ENCODE data around the gene STRN3. TPM values are rescaled to one million over a fixed set of nuclear protein-coding genes. Genes with fewer than 3 reads are reported as not detected.

Gene STRN3
- total and polyA plus RNA-seq, 9 donors: 11.5 to 43.0 (median 32.4) TPM

DNA sequence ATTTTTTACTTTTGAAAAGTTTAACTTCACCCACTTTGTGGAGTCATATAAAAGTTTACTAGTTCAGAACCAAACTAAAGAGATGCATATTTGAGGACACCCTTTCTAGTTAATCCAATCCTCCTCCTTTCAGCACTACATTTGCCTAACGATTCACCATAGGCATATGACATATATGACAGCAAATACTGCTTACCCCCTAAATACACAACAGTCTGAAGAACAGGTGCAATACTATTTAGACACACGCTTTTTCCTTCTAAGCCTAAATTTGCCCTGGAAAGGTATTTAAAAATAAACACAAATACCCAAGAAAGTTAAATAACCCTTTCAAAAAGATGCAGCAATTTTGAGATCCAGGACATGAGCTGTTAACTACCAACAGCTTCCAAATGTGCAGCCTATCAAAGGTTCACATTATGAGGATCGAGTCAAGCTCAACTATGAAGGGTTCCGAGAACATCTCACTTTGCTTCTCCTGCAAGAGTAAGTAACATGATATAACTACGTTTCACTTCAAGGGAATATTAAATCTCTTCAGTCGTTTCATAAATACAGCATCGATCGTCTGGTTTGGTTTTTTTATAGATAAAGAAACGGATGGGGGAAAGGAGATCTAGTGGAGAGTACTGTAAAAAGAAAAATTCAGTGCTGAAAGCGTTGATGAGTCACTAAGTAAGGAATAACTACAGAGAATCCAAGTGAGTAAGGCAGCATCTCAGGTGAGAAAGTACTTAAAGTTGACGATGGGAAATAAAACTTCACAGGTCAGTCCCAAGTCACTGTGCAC, 1.4 kb downstream of the STRN3 start:
- H3K4me3 ChIP-seq: peak overlapping the region; percentile 99

DNA sequence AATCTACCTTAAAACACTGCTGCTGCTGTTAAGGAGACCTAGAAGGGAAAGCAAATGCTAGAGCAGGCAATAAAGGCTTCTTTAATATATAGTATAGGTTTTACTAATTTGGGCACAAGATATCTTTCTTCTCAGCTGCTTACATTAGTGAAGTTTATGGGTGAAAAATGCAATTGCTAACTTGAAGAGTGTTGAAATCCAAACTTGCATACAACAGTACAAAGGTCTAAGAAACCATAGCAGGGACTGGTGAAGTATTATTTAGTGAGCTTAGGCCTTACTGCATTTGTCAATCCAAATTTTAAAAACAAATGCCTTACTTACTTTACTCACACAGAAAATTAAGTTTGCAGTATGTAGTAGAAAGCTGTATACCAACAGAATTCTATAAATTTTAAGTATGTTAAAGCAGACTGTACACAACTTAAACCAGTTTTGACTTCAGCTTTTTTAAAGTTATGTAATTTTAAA, 2.1 kb downstream of the STRN3 start:
- H3K27me3 ChIP-seq: no peaks in the 10 kb centered on the region
- no peaks in the 10 kb centered on the region for H3K36me3 ChIP-seq
- TF ChIP-seq POLR2A (IDR thresholded peaks at IDR 0.05): no peak
- TF ChIP-seq, protein P1, sequence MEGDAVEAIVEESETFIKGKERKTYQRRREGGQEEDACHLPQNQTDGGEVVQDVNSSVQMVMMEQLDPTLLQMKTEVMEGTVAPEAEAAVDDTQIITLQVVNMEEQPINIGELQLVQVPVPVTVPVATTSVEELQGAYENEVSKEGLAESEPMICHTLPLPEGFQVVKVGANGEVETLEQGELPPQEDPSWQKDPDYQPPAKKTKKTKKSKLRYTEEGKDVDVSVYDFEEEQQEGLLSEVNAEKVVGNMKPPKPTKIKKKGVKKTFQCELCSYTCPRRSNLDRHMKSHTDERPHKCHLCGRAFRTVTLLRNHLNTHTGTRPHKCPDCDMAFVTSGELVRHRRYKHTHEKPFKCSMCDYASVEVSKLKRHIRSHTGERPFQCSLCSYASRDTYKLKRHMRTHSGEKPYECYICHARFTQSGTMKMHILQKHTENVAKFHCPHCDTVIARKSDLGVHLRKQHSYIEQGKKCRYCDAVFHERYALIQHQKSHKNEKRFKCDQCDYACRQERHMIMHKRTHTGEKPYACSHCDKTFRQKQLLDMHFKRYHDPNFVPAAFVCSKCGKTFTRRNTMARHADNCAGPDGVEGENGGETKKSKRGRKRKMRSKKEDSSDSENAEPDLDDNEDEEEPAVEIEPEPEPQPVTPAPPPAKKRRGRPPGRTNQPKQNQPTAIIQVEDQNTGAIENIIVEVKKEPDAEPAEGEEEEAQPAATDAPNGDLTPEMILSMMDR (IDR thresholded peaks at IDR 0.05): no peak
- TF ChIP-seq EP300 (IDR thresholded peaks at IDR 0.05): no peak
- no peaks in the 10 kb centered on the region for H3K9me3 ChIP-seq
- peak overlapping the region; percentile 99 for H3K4me3 ChIP-seq
- no peak for DNase-seq
- H3K27ac ChIP-seq: peak overlapping the region in 1 of 2 donors; percentile 95
- intact Hi-C loops (cut with DNase I): no loop called here
- H3K4me1 ChIP-seq (ENCODE audit: insufficient read depth): peaks cover 2% of the 10 kb centered on the region

More for the DNA sequence above, 1.4 kb downstream of the STRN3 start:
- intact Hi-C loops (cut with DNase I): no loop called here
- WGBS, 3 donors: 2 to 6% (median 3%) methylated on average over 11 of the region's 11 CpGs
- DNase-seq: no peak
- Histone ChIP-seq H3K27ac (peak overlapping the region; percentile 95 to 100), H3K27me3 (no peaks in the 10 kb centered on the region), H3K36me3 (no peaks in the 10 kb centered on the region), H3K9me3 (no peaks in the 10 kb centered on the region), H3K4me1 (ENCODE audit: insufficient read depth) (peaks cover 2% of the 10 kb centered on the region)
- TF ChIP-seq EP300 (IDR thresholded peaks at IDR 0.05) (no peak), POLR2A (IDR thresholded peaks at IDR 0.05) (no peak)
- TF ChIP-seq, protein P1 (IDR thresholded peaks at IDR 0.05): no peak

DNA sequence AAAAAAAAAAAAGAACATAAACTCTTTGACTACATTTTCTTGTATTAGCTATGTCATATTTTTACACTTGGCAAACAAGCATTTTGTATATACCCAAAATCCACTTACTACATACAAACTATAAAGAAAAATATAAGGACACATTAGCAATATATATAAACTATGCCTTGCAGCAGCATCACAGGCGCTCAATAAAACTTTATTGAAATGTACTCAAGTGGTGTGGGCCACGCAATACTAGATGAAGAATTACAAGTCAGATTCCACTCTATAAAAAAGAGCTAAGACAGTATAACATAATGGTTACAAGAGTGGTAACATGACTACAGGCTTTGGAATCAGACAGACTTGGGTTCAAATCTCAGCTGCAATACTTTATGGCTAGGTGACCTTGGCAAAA, 3.8 kb downstream of the STRN3 start:
- intact Hi-C loops (cut with DNase I): no loop called here
- peaks cover 6% of the 10 kb centered on the region for H3K4me1 ChIP-seq (ENCODE audit: insufficient read depth)
- no peak for TF ChIP-seq POLR2A (IDR thresholded peaks at IDR 0.05)
- no peak for TF ChIP-seq EP300 (IDR thresholded peaks at IDR 0.05)
- no peak for DNase-seq
- H3K9me3 ChIP-seq: no peaks in the 10 kb centered on the region
- no peaks in the 10 kb centered on the region for H3K27me3 ChIP-seq
- WGBS, 3 donors: 72 to 95% (median 76%) methylated on average over 2 of the region's 2 CpGs
- H3K4me3 ChIP-seq: no peak overlapping the region
- H3K27ac ChIP-seq: no peak overlapping the region
- H3K36me3 ChIP-seq: no peaks in the 10 kb centered on the region

DNA sequence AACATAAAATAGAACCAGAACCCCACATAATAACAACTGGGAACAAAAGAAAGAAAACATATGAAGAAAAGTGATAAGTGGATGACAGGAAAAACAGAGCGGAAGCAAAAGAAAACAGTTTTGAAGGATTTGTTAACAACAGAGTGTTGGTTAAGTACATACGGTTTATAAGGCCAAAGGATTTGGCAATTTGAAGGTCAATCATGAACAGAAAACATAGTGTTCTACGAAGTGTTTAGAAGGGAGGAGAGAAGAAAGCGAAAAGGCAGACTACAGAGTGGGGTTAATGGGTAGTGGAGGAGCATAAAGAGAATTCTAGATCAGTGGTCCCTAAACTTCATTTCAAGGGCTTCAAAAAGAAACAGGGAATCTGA, 4.6 kb downstream of the STRN3 start:
- intact Hi-C loops (cut with DNase I): no loop called here
- Histone ChIP-seq H3K4me1 (ENCODE audit: insufficient read depth) (peaks cover 5% of the 10 kb centered on the region), H3K4me3 (no peak overlapping the region), H3K9me3 (no peaks in the 10 kb centered on the region), H3K36me3 (no peaks in the 10 kb centered on the region), H3K27me3 (no peaks in the 10 kb centered on the region), H3K27ac (no peak overlapping the region)
- no peak for TF ChIP-seq POLR2A (IDR thresholded peaks at IDR 0.05)
- TF ChIP-seq, protein P1 (IDR thresholded peaks at IDR 0.05): no peak
- TF ChIP-seq EP300 (IDR thresholded peaks at IDR 0.05): no peak
- WGBS, 3 donors: 67 to 81% (median 78%) methylated on average over 4 of the region's 4 CpGs
- DNase-seq: no peak
